B cell (primary cell): ENCODE measurements around the gene IVNS1ABP. TPM values are rescaled to one million over a fixed set of nuclear protein-coding genes. Genes with fewer than 3 reads are reported as not detected.

Experiments used
- ATAC-seq: fragments of 200-7000 bp; cut with Tn5 transposase; one replicate; pipeline ENCODE4 v1.10.0; 2021; ENCODE audit warnings: low read depth, mild to moderate bottlenecking, moderate number of reproducible peaks, moderate library complexity
- CTCF ChIA-PET: fragments of 350-600 bp; sonication (Branson Sonifier 250); formaldehyde crosslinking; loops from one replicate; lab custom pipeline; 2021; ENCODE audit warnings: antibody characterized with exemption, inconsistent platforms; lab: Charles Lee
- POLR2A ChIA-PET: fragments of 350-600 bp; sonication (Branson Sonifier 250); formaldehyde crosslinking; loops from one replicate; lab custom pipeline; 2021; ENCODE audit warnings: antibody characterized with exemption; lab: Charles Lee
- DNase-seq: peaks from one replicate; pipeline ENCODE4 v3.0.0; 2013
- H2AFZ ChIP-seq: 2 replicates; pipeline ENCODE4 v1.6.1; 2012; ENCODE audit warnings: mild to moderate bottlenecking, low read depth, low read length; ENCODE audit not compliant: insufficient read depth, poor library complexity, severe bottlenecking
- H3K27ac ChIP-seq, 2 donors: 1 replicate in 1 of 2; 2 replicates in 1 of 2; pipeline ENCODE4 v1.5.1; 2012 to 2013; ENCODE audit warnings: low read length in 2 of 2, mild to moderate bottlenecking in 2 of 2, moderate library complexity in 1 of 2
- H3K27me3 ChIP-seq, 4 experiments: fragments of 200-600 bp in 1 of 4; sonication (generic) in 1 of 4; replicated peaks in 1 of 4; 1 replicate in 2 of 4; 2 replicates in 2 of 4; pipeline versions ENCODE4 v1.6.1 to v1.7.0; 2013 to 2016; ENCODE audit warnings: low read length in 3 of 4, mild to moderate bottlenecking in 2 of 4, mixed read lengths in 1 of 4, moderate library complexity in 1 of 4; ENCODE audit not compliant: insufficient read depth in 4 of 4, control insufficient read depth in 3 of 4; ENCODE audit errors: control extremely low read depth in 1 of 4
- H3K36me3 ChIP-seq, 2 experiments: replicated peaks in 1 of 2; 1 replicate in 1 of 2; 2 replicates in 1 of 2; pipeline versions ENCODE4 v1.6.1 to v1.7.1; 2013; ENCODE audit warnings: low read length in 1 of 2; ENCODE audit not compliant: insufficient read depth in 2 of 2, control insufficient read depth in 1 of 2; ENCODE audit errors: control extremely low read depth in 1 of 2, extremely low read depth in 1 of 2
- H3K4me1 ChIP-seq, 2 donors: fragments of 200-600 bp in 1 of 2; sonication (generic) in 1 of 2; 1 replicate in 1 of 2; 2 replicates in 1 of 2; pipeline versions ENCODE4 v1.5.1 to v1.6.1; 2013 to 2017; ENCODE audit warnings: low read length in 2 of 2; ENCODE audit not compliant: control insufficient read depth in 2 of 2, insufficient read depth in 2 of 2
- H3K4me2 ChIP-seq: replicated peaks from 2 replicates; pipeline ENCODE3; 2012; ENCODE audit warnings: mild to moderate bottlenecking, low read depth, low read length; ENCODE audit not compliant: poor library complexity, severe bottlenecking
- H3K4me3 ChIP-seq, 5 experiments: fragments of 200-600 bp in 1 of 5; sonication (generic) in 1 of 5; 1 replicate in 3 of 5; 2 replicates in 2 of 5; pipeline versions ENCODE4 v1.5.1 to v1.7.0; 2011 to 2016; ENCODE audit warnings: low read length in 4 of 5, mild to moderate bottlenecking in 4 of 5, low read depth in 2 of 5, control low read depth in 1 of 5, moderate library complexity in 1 of 5; ENCODE audit not compliant: insufficient read depth in 1 of 5; ENCODE audit errors: control extremely low read depth in 1 of 5, extremely low read depth in 1 of 5
- H3K79me2 ChIP-seq: fragments of 200-600 bp; sonication (generic); one replicate; pipeline ENCODE4 v1.6.0; 2016; ENCODE audit warnings: low read length; ENCODE audit not compliant: control insufficient read depth, insufficient read depth
- H3K9ac ChIP-seq: fragments of 200-600 bp; sonication (generic); 2 replicates; pipeline ENCODE4 v1.6.1; 2017; ENCODE audit warnings: mild to moderate bottlenecking, low read length, moderate library complexity
- H3K9me3 ChIP-seq, 3 donors: one replicate each; pipeline versions ENCODE4 v1.6.1 to v1.7.1; 2013; ENCODE audit warnings: low read length in 2 of 3; ENCODE audit not compliant: control insufficient read depth in 2 of 3, insufficient read depth in 1 of 3; ENCODE audit errors: control extremely low read depth in 1 of 3
- H4K20me1 ChIP-seq: 2 replicates; pipeline ENCODE4 v1.6.0; 2012; ENCODE audit warnings: mild to moderate bottlenecking, low read length; ENCODE audit not compliant: insufficient read depth, control insufficient read depth, poor library complexity, severe bottlenecking
- H3K27ac Mint-ChIP-seq: one replicate; pipeline ENCODE4 v1.8.0; 2021; ENCODE audit warnings: mixed read lengths
- H3K27me3 Mint-ChIP-seq: one replicate; pipeline ENCODE4 v1.8.0; 2021; ENCODE audit warnings: mixed read lengths
- H3K4me1 Mint-ChIP-seq: one replicate; pipeline ENCODE4 v1.8.0; 2021; ENCODE audit warnings: mixed read lengths
- H3K4me3 Mint-ChIP-seq: one replicate; pipeline ENCODE4 v1.8.0; 2021; ENCODE audit warnings: mixed read lengths
- H3K9me3 Mint-ChIP-seq: one replicate; pipeline ENCODE4 v1.8.0; 2022; ENCODE audit warnings: mixed read lengths; ENCODE audit not compliant: insufficient read depth
- CTCF ChIP-seq: fragments of 200-600 bp; IDR thresholded peaks from one replicate; pipeline ENCODE4 v1.8.0; 2022; ENCODE audit warnings: antibody characterized with exemption, mild to moderate bottlenecking
- EZH2 ChIP-seq: IDR thresholded peaks from 2 replicates; pipeline ENCODE4 v1.6.1; 2012; ENCODE audit warnings: borderline replicate concordance, low read depth, mild to moderate bottlenecking, moderate library complexity, low read length; ENCODE audit not compliant: insufficient read depth, poor library complexity, severe bottlenecking
- WGBS: methylation state at CpG from one replicate; pipeline ENCODE4 v1.1.5; 2013; ENCODE audit warnings: missing lambda C conversion rate; ENCODE audit not compliant: insufficient coverage; 5-methylcytosine and 5-hydroxymethylcytosine counted together
- intact Hi-C: fragments of 100-400 bp; cut with micrococcal nuclease; formaldehyde crosslinking; loops from one replicate; pipeline ENCODE4 v1.10.0; 2022
- polyA plus RNA-seq: library from polyadenylated mRNA; depleted of rRNA; stranded (reverse); fragments of >200 nt; gene quantifications from 2 replicates; pipeline ENCODE4 v1.2.3, GENCODE V29; 2012
- total RNA-seq, 2 donors: library from RNA; stranded (reverse); fragments of 120-200 nt in 1 of 2; gene quantifications; 1 replicate in 1 of 2; 2 replicates in 1 of 2; pipeline versions ENCODE4 v1.2.3 to v1.2.4, GENCODE V29; 2013 to 2022

The IVNS1ABP gene
- total and polyA plus RNA-seq, 2 donors (not counting 1 experiment from before 2014, with no cell fraction given) = 42.9 to 87.0 TPM

DNA sequence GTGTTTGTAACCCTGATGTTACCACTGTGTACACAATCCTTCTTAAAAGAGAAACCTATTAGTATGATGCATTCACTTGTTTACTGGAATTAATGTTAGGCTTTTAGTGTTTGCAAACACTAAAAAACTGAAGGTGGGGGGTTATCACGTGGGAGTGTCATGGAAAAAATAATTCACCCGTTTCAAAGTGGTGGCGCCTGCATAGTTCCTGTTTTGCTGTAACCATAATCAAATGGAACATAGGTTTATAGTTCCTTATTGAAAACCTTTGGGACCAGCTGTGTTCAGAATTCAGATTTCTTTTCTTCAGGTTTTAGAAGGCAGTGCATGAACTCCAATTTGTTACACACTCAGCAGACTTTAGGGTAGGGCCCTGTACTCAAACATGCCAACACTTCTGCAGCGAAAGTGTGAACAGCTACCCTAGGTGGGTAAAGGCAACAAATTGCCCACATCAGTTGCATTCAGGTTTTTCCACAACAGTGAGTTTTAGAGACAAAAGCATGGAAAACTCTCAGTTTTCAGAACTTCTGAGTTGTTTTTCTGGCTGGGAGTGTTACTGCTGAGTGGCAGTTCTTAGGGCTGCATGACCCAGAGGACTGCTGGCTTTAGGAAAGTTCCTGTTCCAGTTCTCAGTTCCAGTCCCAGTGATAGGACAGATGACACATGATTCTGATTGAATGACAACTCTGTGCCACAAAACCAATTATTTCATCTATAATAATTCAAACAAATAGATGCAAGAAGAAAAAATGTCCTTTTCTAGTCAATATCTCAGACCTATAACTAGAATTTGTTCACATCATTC, 29.1 kb upstream of the IVNS1ABP start:
- H3K9ac ChIP-seq = peak overlapping the region; percentile 29
- 67% methylated on average over 1 of the region's 4 CpGs for WGBS
- H3K27me3 ChIP-seq = no peaks in the 10 kb centered on the region
- ATAC-seq (peak; percentile 74), DNase-seq (peak; percentile 40)
- H2AFZ ChIP-seq = no peak overlapping the region
- H3K4me2 ChIP-seq = peak overlapping the region; percentile 63
- peaks cover 26% of the 10 kb centered on the region for H3K4me1 Mint-ChIP-seq
- H3K4me3 Mint-ChIP-seq = peak overlapping the region; percentile 68
- no peaks in the 10 kb centered on the region for H3K36me3 ChIP-seq
- H3K9me3 ChIP-seq = no peaks in the 10 kb centered on the region
- no peaks in the 10 kb centered on the region for H3K9me3 Mint-ChIP-seq
- H3K4me3 ChIP-seq = peak overlapping the region in 1 of 5 experiments; percentile 5
- peaks cover 21 to 22% of the 10 kb centered on the region in 2 donors for H3K4me1 ChIP-seq
- H3K27me3 Mint-ChIP-seq = no peaks in the 10 kb centered on the region
- peak overlapping the region; percentile 83 for H3K27ac Mint-ChIP-seq
- no peak for TF ChIP-seq EZH2
- TF ChIP-seq CTCF = no peak
- no peaks in the 10 kb centered on the region for H3K79me2 ChIP-seq
- no peaks in the 10 kb centered on the region for H4K20me1 ChIP-seq
- intact Hi-C loops = loop anchor here (1.0 kb wide), 1 partner anchor 29 kb away; the partner anchor contains the start of gene IVNS1ABP
- CTCF ChIA-PET = interaction anchor here (1.6 kb wide), 1 partner anchor 31 kb away, joined by 3 read pairs; no protein-coding TSS in a partner anchor
- POLR2A ChIA-PET = interaction anchor here (1.0 kb wide), 1 partner anchor 29 kb away, joined by 4 read pairs; the partner anchor contains the start of gene IVNS1ABP
- peak overlapping the region in 1 of 2 donors; percentile 28 for H3K27ac ChIP-seq

DNA sequence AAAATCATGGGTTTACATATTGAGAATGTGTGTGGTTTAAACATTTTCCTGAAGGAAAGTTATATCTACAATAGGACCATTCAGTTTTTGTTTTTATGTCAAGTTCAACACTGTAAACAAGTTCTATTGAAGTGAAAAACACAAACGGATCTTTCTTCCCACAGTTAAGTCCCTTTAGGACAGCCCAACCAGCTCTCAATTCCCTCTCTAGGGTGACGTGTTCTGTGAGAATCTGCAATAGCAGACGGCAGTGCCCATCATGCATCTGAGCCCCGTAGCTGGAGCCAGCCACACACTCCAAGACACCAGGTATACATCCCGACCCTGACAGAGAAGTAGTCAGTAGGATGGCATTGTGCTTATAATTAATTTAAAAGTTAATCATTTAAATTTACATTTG, 26.3 kb upstream of the IVNS1ABP start:
- ATAC-seq (no peak), DNase-seq (no peak)
- no peak overlapping the region for H2AFZ ChIP-seq
- peaks cover 44 to 45% of the 10 kb centered on the region in 2 donors for H3K4me1 ChIP-seq
- TF ChIP-seq CTCF = no peak
- TF ChIP-seq EZH2 = no peak
- peaks cover 47% of the 10 kb centered on the region for H3K4me1 Mint-ChIP-seq
- no peaks in the 10 kb centered on the region for H3K79me2 ChIP-seq
- CTCF ChIA-PET = interaction anchor here (0.9 kb wide), 1 partner anchor 327 kb away, joined by 5 read pairs; no protein-coding TSS in a partner anchor
- H3K4me3 ChIP-seq = no peak overlapping the region
- H3K9me3 ChIP-seq = no peaks in the 10 kb centered on the region
- no peak overlapping the region for H3K4me2 ChIP-seq
- no peak overlapping the region for H3K27ac ChIP-seq
- H4K20me1 ChIP-seq = no peaks in the 10 kb centered on the region
- H3K4me3 Mint-ChIP-seq = no peak overlapping the region
- 100% methylated on average over 1 of the region's 5 CpGs for WGBS
- no peaks in the 10 kb centered on the region for H3K36me3 ChIP-seq
- no peaks in the 10 kb centered on the region for H3K9me3 Mint-ChIP-seq
- no peak overlapping the region for H3K27ac Mint-ChIP-seq
- POLR2A ChIA-PET = no interaction called here
- no peak overlapping the region for H3K9ac ChIP-seq
- H3K27me3 ChIP-seq = no peaks in the 10 kb centered on the region
- no peaks in the 10 kb centered on the region for H3K27me3 Mint-ChIP-seq
- intact Hi-C loops = no loop called here
